ENCODE data around the gene CEACAM4. TPM values are rescaled to one million over a fixed set of nuclear protein-coding genes. Genes with fewer than 3 reads are reported as not detected.

Gene CEACAM4
- total RNA-seq, 2 experiments from 2014 or later: not detected

- Mint-ChIP-seq H3K4me3 (no peak overlapping the region), H3K4me1 (no peaks in the 10 kb centered on the region), H3K9me3 (no peaks in the 10 kb centered on the region), H3K27ac (no peak overlapping the region), H3K27me3 (peaks cover 27% of the 10 kb centered on the region), H3K36me3 (ENCODE audit: low read depth) (no peaks in the 10 kb centered on the region)
- ChIA-PET POLR2A (no interaction called here), CTCF (no interaction called here)
- no peak for DNase-seq
These were observed 16.1 kb downstream of the CEACAM4 start for GRCh38 chr19:41610789-41611188.

GRCh38 chr19:41607668-41608067, 19.2 kb downstream of the CEACAM4 start:
- ChIA-PET POLR2A (no interaction called here), CTCF (no interaction called here)
- DNase-seq: no peak
- Mint-ChIP-seq H3K36me3 (ENCODE audit: low read depth) (no peaks in the 10 kb centered on the region), H3K27ac (no peak overlapping the region), H3K4me3 (no peak overlapping the region), H3K9me3 (no peaks in the 10 kb centered on the region), H3K4me1 (no peaks in the 10 kb centered on the region), H3K27me3 (peaks cover 44% of the 10 kb centered on the region)

GRCh38 chr19:41606215-41606837, 20.5 kb downstream of the CEACAM4 start:
- ChIA-PET POLR2A (no interaction called here), CTCF (interaction anchor here (0.9 to 1.6 kb wide), 2 partner anchors 12 to 101 kb away, joined by 3 to 4 read pairs; no protein-coding TSS in a partner anchor)
- Mint-ChIP-seq H3K9me3 (no peaks in the 10 kb centered on the region), H3K27ac (no peak overlapping the region), H3K4me1 (no peaks in the 10 kb centered on the region), H3K4me3 (no peak overlapping the region), H3K36me3 (ENCODE audit: low read depth) (no peaks in the 10 kb centered on the region), H3K27me3 (peaks cover 41% of the 10 kb centered on the region)
- DNase-seq: no peak

GRCh38 chr19:41604831-41605230, 22.0 kb downstream of the CEACAM4 start:
- POLR2A ChIA-PET: no interaction called here
- CTCF ChIA-PET: interaction anchor here (0.6 to 1.6 kb wide), 4 partner anchors 9 to 103 kb away, joined by 3 to 4 read pairs (median 3); no protein-coding TSS in a partner anchor

GRCh38 chr19:41601771-41602170, 25.1 kb downstream of the CEACAM4 start:
- ChIA-PET CTCF (no interaction called here), POLR2A (no interaction called here)
- no peak overlapping the region for H3K27ac Mint-ChIP-seq
- H3K27me3 Mint-ChIP-seq: peaks cover 29% of the 10 kb centered on the region
- DNase-seq: no peak
- no peaks in the 10 kb centered on the region for H3K36me3 Mint-ChIP-seq (ENCODE audit: low read depth)
- no peak overlapping the region for H3K4me3 Mint-ChIP-seq
- H3K9me3 Mint-ChIP-seq: no peaks in the 10 kb centered on the region
- peaks cover 4% of the 10 kb centered on the region for H3K4me1 Mint-ChIP-seq

More at GRCh38 chr19:41604831-41605230, 22.0 kb downstream of the CEACAM4 start:
- Mint-ChIP-seq H3K27me3 (peaks cover 30% of the 10 kb centered on the region), H3K4me1 (no peaks in the 10 kb centered on the region), H3K9me3 (no peaks in the 10 kb centered on the region), H3K36me3 (ENCODE audit: low read depth) (no peaks in the 10 kb centered on the region), H3K27ac (no peak overlapping the region), H3K4me3 (no peak overlapping the region)
- no peak for DNase-seq

GRCh38 chr19:41599175-41599966, 27.5 kb downstream of the CEACAM4 start:
- Mint-ChIP-seq H3K4me3 (no peak overlapping the region), H3K27ac (no peak overlapping the region), H3K36me3 (ENCODE audit: low read depth) (no peaks in the 10 kb centered on the region), H3K4me1 (peaks cover 14% of the 10 kb centered on the region), H3K9me3 (no peaks in the 10 kb centered on the region), H3K27me3 (peaks cover 34% of the 10 kb centered on the region)
- DNase-seq: no peak
- ChIA-PET POLR2A (no interaction called here), CTCF (interaction anchor here (1.0 to 2.2 kb wide), 4 partner anchors 24 to 151 kb away, joined by 3 to 12 read pairs (median 4); partner anchors contain the start of gene CEACAM21)

- DNase-seq: peak; percentile 80
- Mint-ChIP-seq H3K36me3 (ENCODE audit: low read depth) (no peaks in the 10 kb centered on the region), H3K9me3 (no peaks in the 10 kb centered on the region), H3K27me3 (peaks cover 27% of the 10 kb centered on the region), H3K4me1 (peaks cover 15% of the 10 kb centered on the region), H3K4me3 (no peak overlapping the region), H3K27ac (no peak overlapping the region)
- ChIA-PET POLR2A (interaction anchor here (1.0 to 1.2 kb wide), 2 partner anchors 22 to 25 kb away, joined by 3 read pairs; partner anchors contain the start of gene CEACAM21), CTCF (interaction anchor here (0.8 to 5.9 kb wide), 21 partner anchors 10 to 297 kb away, joined by 3 to 60 read pairs (median 4); partner anchors contain the start of gene CEACAM21)
These were observed 29.3 kb downstream of the CEACAM4 start for GRCh38 chr19:41597600-41598041.

- DNase-seq: no peak
- Mint-ChIP-seq H3K36me3 (ENCODE audit: low read depth) (no peaks in the 10 kb centered on the region), H3K27ac (no peak overlapping the region), H3K4me1 (peaks cover 15% of the 10 kb centered on the region), H3K27me3 (peaks cover 31% of the 10 kb centered on the region), H3K9me3 (no peaks in the 10 kb centered on the region), H3K4me3 (no peak overlapping the region)
- ChIA-PET POLR2A (interaction anchor here (1.1 kb wide), 1 partner anchor 66 kb away, joined by 4 read pairs; no protein-coding TSS in a partner anchor), CTCF (interaction anchor here (0.9 to 5.9 kb wide), 8 partner anchors 9 to 156 kb away, joined by 3 to 60 read pairs (median 6); partner anchors contain the start of gene DMAC2)
These were observed 31.0 kb downstream of the CEACAM4 start for GRCh38 chr19:41595890-41596280.

GRCh38 chr19:41595258-41595889, 31.5 kb downstream of the CEACAM4 start:
- Mint-ChIP-seq H3K9me3 (no peaks in the 10 kb centered on the region), H3K4me3 (no peak overlapping the region), H3K4me1 (peaks cover 15% of the 10 kb centered on the region), H3K36me3 (ENCODE audit: low read depth) (no peaks in the 10 kb centered on the region), H3K27me3 (peaks cover 34% of the 10 kb centered on the region), H3K27ac (no peak overlapping the region)
- CTCF ChIA-PET: interaction anchor here (0.7 to 5.9 kb wide), 11 partner anchors 9 to 156 kb away, joined by 3 to 60 read pairs (median 6); partner anchors contain the start of genes CEACAM21 and DMAC2
- DNase-seq: peak; percentile 81
- POLR2A ChIA-PET: interaction anchor here (1.0 to 1.1 kb wide), 2 partner anchors 65 to 145 kb away, joined by 3 to 4 read pairs; no protein-coding TSS in a partner anchor

- ChIA-PET CTCF (interaction anchor here (5.9 kb wide), 1 partner anchor 23 kb away, joined by 36 read pairs; no protein-coding TSS in a partner anchor), POLR2A (no interaction called here)
- no peaks in the 10 kb centered on the region for H3K9me3 Mint-ChIP-seq
- no peak overlapping the region for H3K27ac Mint-ChIP-seq
- H3K36me3 Mint-ChIP-seq (ENCODE audit: low read depth): peaks cover 7% of the 10 kb centered on the region
- H3K4me3 Mint-ChIP-seq: no peak overlapping the region
- no peak for DNase-seq
- H3K27me3 Mint-ChIP-seq: peaks cover 26% of the 10 kb centered on the region
- peaks cover 11% of the 10 kb centered on the region for H3K4me1 Mint-ChIP-seq
These were observed 34.8 kb downstream of the CEACAM4 start for GRCh38 chr19:41591951-41592562.

- POLR2A ChIA-PET: no interaction called here
- H3K27me3 Mint-ChIP-seq: peaks cover 20% of the 10 kb centered on the region
- CTCF ChIA-PET: interaction anchor here (0.9 kb wide), 1 partner anchor 15 kb away, joined by 3 read pairs; the partner anchor contains the start of gene CEACAM21
These were observed 35.9 kb downstream of the CEACAM4 start for GRCh38 chr19:41590936-41591335.

GRCh38 chr19:41589371-41589770, 37.5 kb downstream of the CEACAM4 start:
- DNase-seq: no peak
- peaks cover 14% of the 10 kb centered on the region for H3K27me3 Mint-ChIP-seq
- peaks cover under 1% of the 10 kb centered on the region for H3K4me1 Mint-ChIP-seq
- no peak overlapping the region for H3K27ac Mint-ChIP-seq
- ChIA-PET POLR2A (no interaction called here), CTCF (no interaction called here)
- H3K36me3 Mint-ChIP-seq (ENCODE audit: low read depth): peaks cover 14% of the 10 kb centered on the region
- H3K4me3 Mint-ChIP-seq: no peak overlapping the region
- H3K9me3 Mint-ChIP-seq: no peaks in the 10 kb centered on the region

More at GRCh38 chr19:41590936-41591335, 35.9 kb downstream of the CEACAM4 start:
- H3K36me3 Mint-ChIP-seq (ENCODE audit: low read depth): peaks cover 7% of the 10 kb centered on the region
- no peak for DNase-seq
- H3K4me3 Mint-ChIP-seq: no peak overlapping the region
- H3K27ac Mint-ChIP-seq: no peak overlapping the region
- peaks cover 11% of the 10 kb centered on the region for H3K4me1 Mint-ChIP-seq
- H3K9me3 Mint-ChIP-seq: no peaks in the 10 kb centered on the region

Measured in activated CD4-positive, alpha-beta memory T cell treated with anti-CD3 and anti-CD28 coated beads, Interleukin-2, amount 10 ng/mL, durations not matched to agents 7 days and 5 days (primary cell).